Glomerular visceral epithelial cell (primary cell): ENCODE measurements around the gene GRAP.
A peak's percentile ranks its signal among the peaks of the same experiment; 100 is the strongest.

Source experiments
- DNase-seq: peaks from one replicate; pipeline ENCODE4 v3.0.0-alpha.2; 2016; ENCODE audit errors: extremely low spot score

The GRAP gene

DNA sequence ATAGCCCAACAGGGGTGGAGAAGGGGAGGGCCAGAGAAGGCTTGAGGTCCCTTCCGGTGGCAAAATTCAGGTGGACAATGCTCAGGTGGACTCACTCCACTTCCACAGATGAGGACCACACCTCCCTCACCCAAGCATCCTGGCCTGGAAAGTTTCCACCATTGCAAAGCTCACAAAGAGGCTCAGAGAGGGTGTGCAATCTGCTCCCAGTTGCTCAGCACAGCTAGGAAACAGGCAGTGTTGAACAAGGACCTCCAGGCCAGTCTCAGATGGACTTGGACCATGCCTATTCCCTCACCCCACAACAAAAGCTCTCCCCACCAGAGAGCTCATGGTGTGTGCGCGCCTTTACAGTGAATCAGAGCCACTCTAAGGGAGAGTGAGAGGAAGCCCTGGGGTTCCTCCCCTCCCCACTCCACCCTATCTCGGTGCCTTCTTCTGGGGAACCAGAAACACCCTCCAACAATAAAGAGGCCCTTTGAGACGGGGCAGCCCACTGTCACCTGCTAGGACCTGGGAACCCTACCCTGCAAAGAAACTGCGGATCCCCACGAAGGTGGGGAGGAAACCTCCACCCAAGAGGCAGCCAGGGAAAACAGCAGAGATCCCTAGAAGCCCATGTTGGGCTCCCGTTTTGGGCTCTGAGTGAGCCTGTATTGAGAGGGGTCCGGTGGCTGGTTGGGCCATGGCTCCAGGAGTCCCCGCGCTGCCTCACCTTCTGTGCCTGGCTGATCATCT lies 43.8 kb downstream of the GRAP start:
- peak; percentile 64 for DNase-seq

DNA sequence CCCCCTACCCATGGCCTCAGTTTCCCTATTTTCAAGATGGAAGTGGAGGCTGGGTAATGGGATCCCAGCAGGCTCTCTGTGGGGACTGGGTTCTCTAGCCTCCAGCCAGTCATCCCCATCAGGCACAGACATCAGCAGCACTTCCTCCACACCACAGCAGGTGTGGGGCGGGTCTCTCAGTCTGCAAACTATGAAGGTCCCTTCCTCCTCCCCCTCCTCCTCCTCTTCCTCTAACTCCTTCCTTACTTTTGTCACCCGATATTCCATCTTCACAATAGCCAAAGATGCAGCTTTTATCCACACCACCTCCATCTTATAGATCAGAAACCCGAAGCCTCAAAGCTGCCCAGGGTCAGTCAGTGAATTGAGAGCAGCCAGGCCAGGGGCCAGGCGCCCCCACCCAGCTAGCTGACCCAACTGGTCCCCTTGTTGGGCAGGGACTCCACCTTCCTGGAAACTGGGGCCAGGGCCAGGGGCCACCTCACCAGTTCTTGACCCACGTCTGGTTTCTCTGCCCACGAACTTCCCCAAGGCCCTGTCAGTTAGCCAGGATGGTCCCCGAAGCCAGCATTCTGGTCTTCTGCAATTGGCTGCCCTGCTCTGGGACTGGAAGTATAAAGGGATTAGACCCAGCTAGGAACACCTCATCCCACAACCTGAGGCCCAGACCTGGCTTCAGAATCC lies 44.7 kb downstream of the GRAP start:
- DNase-seq: no peak

GRCh38 chr17:19000531-19001325 lies 46.0 kb downstream of the GRAP start:
- DNase-seq: peak; percentile 58

DNA sequence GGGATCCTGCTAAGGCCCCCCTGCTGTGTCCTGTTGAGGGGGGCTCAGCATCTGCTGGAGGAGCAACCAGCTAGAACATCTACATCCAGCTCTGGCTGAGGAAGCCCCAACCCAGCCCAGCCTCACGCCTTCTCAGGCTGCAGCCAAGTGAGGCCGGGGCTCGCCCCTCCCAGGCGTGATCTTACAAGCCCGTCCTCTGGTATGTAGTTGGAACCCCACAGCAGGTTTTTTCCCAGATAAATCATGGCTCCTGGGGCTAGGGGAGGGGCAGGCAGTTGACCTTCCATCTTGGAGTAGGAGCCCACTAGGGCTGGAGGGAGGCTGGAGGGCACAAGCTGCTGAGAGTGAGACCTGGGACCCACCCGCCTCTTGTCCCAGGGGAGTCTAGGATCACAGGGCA lies 46.8 kb downstream of the GRAP start:
- no peak for DNase-seq

DNA sequence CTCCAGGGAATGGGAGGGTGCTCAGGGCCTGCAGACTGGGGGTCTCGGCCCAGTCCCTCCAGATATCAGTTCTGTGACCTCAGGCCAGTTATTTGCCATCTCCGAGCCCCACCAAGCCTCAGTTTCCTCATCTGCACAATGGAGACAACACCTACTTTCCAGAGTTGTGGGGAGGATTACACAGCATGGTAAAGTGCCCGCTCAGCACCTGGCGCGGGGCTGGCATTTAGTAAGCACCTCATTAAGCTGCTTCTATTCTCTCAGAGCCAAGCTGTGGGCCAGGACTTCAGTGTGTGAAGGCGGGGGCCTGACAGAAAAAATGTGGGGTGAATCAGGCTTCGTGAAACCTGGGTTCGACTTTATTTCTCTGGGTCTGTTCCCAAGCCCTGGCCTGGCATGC lies 47.4 kb downstream of the GRAP start:
- DNase-seq: no peak

- no peak for DNase-seq
Observed at GRCh38 chr17:18997650-18998196, 49.0 kb downstream of the GRAP start.

DNA sequence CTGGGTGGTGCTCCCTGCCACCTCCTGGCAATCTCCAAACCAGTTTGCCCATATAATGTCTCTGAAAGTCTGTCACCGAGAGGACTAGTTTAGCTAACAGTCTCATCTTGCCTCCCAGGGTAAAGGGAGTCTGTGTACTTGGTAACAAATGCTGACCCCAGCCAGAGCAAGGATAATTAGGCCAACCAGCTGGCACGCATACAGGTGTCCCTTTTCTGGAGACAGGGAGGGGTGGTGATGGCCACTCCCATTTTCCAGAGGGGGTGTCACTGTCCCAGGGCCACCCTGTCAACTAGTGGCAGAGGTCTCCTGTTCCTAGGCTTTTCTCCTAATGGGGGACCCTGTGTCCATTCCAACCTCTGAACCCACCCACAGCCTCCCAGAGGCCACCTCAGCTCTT lies 50.3 kb downstream of the GRAP start:
- DNase-seq: no peak

GRCh38 chr17:18995220-18995619 lies 51.5 kb downstream of the GRAP start:
- DNase-seq: no peak

GRCh38 chr17:18994631-18995030 lies 52.1 kb downstream of the GRAP start:
- DNase-seq: no peak

DNA sequence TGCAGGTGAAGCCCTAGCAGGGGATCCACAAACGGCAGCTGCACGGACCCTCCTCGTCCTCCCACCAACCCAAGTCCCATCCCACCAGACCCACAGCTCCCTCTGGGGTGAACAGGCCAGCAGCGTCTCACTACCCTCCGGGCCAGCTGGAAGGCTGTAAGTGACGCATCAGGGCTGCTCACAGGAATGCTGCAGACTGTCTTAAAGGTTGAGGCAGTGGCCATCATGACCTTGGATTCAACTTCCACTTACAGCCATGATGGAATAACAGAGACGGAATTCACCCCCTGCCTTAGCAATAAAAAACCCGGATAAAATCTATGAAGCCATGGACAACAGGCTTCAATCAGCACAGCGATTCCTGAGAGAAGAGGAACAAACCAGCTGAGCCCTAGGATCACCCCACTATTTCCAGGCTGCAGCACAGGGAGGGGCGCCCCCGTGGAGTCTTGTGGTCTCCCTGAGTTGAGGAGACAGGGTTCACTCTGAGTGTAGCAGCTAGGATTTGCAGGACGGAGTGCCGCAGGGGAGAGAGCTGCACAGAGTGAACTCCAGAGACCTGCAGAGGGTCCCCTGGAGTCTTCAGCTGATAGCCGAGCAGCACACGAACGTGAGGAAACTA lies 52.7 kb downstream of the GRAP start:
- no peak for DNase-seq

DNA sequence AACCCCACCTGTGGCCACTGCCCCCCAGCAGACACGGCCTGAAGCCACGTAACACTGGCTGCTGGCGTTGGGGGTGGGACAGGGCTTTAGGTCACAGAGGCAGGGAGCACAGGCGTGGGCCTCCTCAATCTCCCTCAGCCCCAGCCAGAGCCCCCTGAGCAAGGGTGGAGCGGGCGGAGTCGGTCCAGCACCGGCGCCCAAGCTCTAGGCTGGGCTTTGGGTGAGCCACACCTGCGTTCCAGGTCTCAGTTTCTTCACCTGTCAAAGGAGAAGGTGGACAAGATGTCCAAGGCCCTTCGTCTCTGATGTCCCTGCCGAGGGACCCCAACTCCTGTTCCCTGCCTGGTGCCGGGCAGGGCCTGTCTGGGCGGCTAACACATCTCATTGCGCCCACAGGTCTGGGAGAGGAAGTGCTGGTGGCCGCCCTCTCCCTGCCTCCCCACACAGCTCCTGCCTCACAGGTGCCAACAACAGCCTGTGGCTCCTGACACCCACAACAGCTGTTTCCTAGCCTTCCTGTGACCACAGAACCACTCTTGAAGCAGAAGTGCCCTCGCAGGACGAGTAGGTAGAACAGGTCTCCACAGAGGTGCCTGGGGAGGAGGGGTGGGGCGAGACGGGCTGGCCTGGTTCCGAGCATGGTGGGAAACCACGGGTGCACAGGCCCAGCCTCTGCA lies 54.2 kb downstream of the GRAP start:
- no peak for DNase-seq

GRCh38 chr17:18991531-18992315 lies 55.0 kb downstream of the GRAP start:
- no peak for DNase-seq

DNA sequence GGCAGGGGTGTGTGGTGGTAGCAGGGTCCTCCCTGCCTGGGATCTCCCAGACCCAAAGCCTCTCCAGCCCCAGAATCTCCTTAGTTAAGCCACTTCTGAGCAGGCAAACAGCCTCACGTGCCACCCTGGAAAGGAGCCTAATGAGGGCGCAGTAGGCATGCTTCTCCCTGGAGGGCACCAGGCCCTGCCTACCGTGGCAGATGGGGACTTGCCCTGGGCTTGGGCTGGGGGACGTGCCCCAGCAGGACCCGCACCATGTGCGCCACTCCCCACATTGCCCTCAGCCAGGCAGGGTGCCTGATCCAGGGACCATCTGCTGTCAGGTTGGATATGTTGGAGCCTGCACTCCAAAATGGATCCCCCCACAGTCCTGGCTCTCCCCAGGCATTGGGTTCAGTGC lies 56.4 kb downstream of the GRAP start:
- no peak for DNase-seq

- DNase-seq: peak; percentile 70
Observed at GRCh38 chr17:18988546-18989173, 58.1 kb downstream of the GRAP start.

- no peak for DNase-seq
Observed at GRCh38 chr17:18987862-18988545, 58.8 kb downstream of the GRAP start.

- DNase-seq: no peak
Observed at GRCh38 chr17:18987230-18987610, 59.5 kb downstream of the GRAP start.

DNA sequence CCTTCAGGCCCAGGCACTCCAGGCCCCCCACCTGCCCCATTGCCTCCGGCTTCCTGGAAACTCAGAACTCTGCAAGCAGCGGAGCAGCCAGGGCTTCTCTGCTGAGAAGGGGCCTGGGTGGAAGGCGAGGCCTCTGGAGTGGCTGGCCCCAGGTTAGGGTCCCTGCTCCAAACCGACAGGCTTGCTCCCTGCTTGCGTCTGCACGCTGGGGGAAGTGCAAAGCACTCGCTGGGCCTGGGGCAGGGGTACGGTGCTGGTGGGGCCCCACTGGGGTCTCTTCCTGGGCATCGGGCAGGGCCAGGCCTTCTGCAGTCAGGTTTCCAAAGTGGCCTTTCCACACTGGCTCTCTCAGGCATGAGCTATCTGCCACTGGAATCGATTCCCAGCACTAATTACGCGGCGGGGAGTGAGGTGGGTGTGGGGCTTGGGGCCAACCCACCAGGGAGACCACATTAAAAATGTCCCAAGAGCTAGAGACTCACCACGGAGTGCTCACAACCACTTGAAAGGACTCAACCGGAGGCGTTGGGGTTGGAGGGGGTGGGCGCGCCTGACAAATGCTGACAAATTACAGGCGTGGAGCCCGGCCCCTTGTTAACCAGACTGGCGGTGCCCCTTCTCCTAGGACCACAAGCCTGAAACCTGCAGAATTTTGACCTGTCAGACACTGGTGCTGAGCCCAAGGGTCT lies 60.1 kb downstream of the GRAP start:
- DNase-seq: no peak

- no peak for DNase-seq
Observed at GRCh38 chr17:18985475-18985874, 61.3 kb downstream of the GRAP start.
